ENCODE data around the gene OLFM2. TPM values are rescaled to one million over a fixed set of nuclear protein-coding genes. Genes with fewer than 3 reads are reported as not detected.

OLFM2 gene
- total and polyA plus RNA-seq, 4 donors, result 0.49 to 28.9 (median 2.3) TPM

GRCh38 chr19:9966024-9966423 is 29.7 kb upstream of the OLFM2 start:
- Histone ChIP-seq H3K36me3 (ENCODE audit: control insufficient read depth in 4 of 4, insufficient read depth in 3 of 4, low read depth in 1 of 4, low read length in 3 of 4) (no peaks in the 10 kb centered on the region), H3K9ac (ENCODE audit: low read depth in 1 of 2, low read length in 2 of 2) (no peak overlapping the region), H3K4me3 (ENCODE audit: low read depth in 1 of 3, low read length in 3 of 3) (no peak overlapping the region), H3K27ac (ENCODE audit: low read depth in 1 of 2, low read length in 2 of 2) (no peak overlapping the region), H3K9me3 (ENCODE audit: control insufficient read depth in 4 of 4, low read length in 3 of 4) (no peaks in the 10 kb centered on the region), H3K27me3 (ENCODE audit: control insufficient read depth in 4 of 4, insufficient read depth in 4 of 4, low read length in 3 of 4) (no peaks in the 10 kb centered on the region), H3K4me1 (ENCODE audit: control insufficient read depth in 4 of 4, insufficient read depth in 4 of 4, low read length in 3 of 4) (peaks cover 0 to 3% (median 0%) of the 10 kb centered on the region in 4 donors)
- no peak for TF ChIP-seq REST (IDR thresholded peaks at IDR 0.05)
- TF ChIP-seq RXRA (IDR thresholded peaks at IDR 0.05), result no peak
- TF ChIP-seq FOXA1 (IDR thresholded peaks at IDR 0.05), result no peak
- no peak for TF ChIP-seq RAD21 (IDR thresholded peaks at IDR 0.05)
- no peak for TF ChIP-seq FOXA2 (IDR thresholded peaks at IDR 0.05)
- no peak for TF ChIP-seq HNF4A (conservative IDR thresholded peaks at IDR 0.05)
- TF ChIP-seq EGR1 (IDR thresholded peaks at IDR 0.05; ENCODE audit: low read depth in 2 of 2), result no peak
- no peak for TF ChIP-seq GABPA (IDR thresholded peaks at IDR 0.05 in 1 of 2, conservative IDR thresholded peaks at IDR 0.05 in 1 of 2)
- TF ChIP-seq TAF1 (conservative IDR thresholded peaks at IDR 0.05), result no peak
- no peak for TF ChIP-seq NR2F2 (IDR thresholded peaks at IDR 0.05)
- no peak for TF ChIP-seq YY1 (IDR thresholded peaks at IDR 0.05)
- no peak for TF ChIP-seq MAX (IDR thresholded peaks at IDR 0.05)
- no peak for TF ChIP-seq ATF3 (IDR thresholded peaks at IDR 0.05)
- no peak for TF ChIP-seq ZBTB33 (IDR thresholded peaks at IDR 0.05)
- TF ChIP-seq SP1 (IDR thresholded peaks at IDR 0.05), result no peak
- TF ChIP-seq HNF4G (IDR thresholded peaks at IDR 0.05), result no peak
- no peak for TF ChIP-seq JUND (IDR thresholded peaks at IDR 0.05)
- no peak for TF ChIP-seq CTCF (IDR thresholded peaks at IDR 0.05; ENCODE audit: low read depth, low read length, missing input control)
- no peak for DNase-seq (ENCODE audit: low spot score)
- WGBS, result 49% methylated on average over 14 of the region's 14 CpGs
